C4-2B (cell line): Measurements from ENCODE around the gene UBXN7.

Experiments
- H3K27ac ChIP-seq: fragments of 450-650 bp; 2 replicates; pipeline ENCODE4 v1.5.1; 2017
- ZFX ChIP-seq: fragments of 450-650 bp; IDR thresholded peaks from 2 replicates; pipeline ENCODE4 v1.6.1; 2017
- TF ChIP-seq, protein P1 (sequence below): fragments of 450-650 bp; conservative IDR thresholded peaks from 2 replicates; pipeline ENCODE4 v1.5.1; 2017; ENCODE audit warnings: mild to moderate bottlenecking

The UBXN7 gene

DNA sequence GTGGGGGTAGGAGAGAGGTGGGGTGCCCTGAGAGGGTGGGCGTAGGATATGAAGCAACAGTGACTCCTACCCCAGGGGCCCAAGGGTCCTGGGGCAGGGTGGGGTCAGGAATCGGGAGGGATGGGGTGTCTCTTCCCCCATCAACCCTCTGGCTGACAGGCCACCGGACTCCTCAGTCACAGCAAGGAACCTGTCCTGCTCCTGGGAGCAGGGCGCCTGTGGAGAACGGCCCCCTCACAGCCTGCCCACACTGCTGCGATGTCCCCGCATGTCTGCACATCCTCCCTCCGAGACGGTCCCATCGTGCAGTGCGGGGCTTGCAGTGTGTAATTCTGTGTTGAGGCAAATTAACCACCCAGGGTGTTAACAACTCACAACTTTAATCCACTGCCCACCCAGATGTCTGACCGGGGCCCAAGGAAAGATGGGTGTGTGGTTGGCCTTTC is 96.7 kb downstream of the UBXN7 start:
- TF ChIP-seq ZFX, result no peak
- no peak overlapping the region for H3K27ac ChIP-seq

GRCh38 chr3:196334982-196335381 is 97.2 kb downstream of the UBXN7 start:
- H3K27ac ChIP-seq, result no peak overlapping the region
- no peak for TF ChIP-seq ZFX
- TF ChIP-seq, protein P1, sequence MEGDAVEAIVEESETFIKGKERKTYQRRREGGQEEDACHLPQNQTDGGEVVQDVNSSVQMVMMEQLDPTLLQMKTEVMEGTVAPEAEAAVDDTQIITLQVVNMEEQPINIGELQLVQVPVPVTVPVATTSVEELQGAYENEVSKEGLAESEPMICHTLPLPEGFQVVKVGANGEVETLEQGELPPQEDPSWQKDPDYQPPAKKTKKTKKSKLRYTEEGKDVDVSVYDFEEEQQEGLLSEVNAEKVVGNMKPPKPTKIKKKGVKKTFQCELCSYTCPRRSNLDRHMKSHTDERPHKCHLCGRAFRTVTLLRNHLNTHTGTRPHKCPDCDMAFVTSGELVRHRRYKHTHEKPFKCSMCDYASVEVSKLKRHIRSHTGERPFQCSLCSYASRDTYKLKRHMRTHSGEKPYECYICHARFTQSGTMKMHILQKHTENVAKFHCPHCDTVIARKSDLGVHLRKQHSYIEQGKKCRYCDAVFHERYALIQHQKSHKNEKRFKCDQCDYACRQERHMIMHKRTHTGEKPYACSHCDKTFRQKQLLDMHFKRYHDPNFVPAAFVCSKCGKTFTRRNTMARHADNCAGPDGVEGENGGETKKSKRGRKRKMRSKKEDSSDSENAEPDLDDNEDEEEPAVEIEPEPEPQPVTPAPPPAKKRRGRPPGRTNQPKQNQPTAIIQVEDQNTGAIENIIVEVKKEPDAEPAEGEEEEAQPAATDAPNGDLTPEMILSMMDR, result no peak

DNA sequence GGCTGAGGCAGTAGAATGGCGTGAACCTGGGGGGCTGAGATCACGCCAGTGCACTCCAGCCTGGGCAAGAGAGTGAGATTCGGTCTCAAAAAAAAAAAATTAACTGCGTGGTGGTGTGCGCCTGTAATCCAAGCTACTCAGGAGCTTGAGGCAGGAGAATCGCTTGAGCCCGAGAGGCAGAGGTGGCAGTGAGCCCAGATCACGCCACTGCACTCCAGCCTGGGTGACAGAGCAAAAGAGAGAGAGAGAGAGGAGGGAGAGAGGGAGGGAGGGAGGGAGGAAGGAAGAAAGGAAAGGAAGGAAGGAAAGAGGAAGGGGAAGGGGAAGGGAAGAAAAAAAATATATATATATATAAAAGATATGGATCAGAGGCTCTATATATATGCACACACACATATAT is 100.1 kb downstream of the UBXN7 start:
- H3K27ac ChIP-seq, result no peak overlapping the region
- TF ChIP-seq, protein P1, result no peak
- no peak for TF ChIP-seq ZFX

GRCh38 chr3:196327405-196327804 is 104.8 kb downstream of the UBXN7 start:
- TF ChIP-seq, protein P1, result no peak
- TF ChIP-seq ZFX, result no peak
- H3K27ac ChIP-seq, result no peak overlapping the region

DNA sequence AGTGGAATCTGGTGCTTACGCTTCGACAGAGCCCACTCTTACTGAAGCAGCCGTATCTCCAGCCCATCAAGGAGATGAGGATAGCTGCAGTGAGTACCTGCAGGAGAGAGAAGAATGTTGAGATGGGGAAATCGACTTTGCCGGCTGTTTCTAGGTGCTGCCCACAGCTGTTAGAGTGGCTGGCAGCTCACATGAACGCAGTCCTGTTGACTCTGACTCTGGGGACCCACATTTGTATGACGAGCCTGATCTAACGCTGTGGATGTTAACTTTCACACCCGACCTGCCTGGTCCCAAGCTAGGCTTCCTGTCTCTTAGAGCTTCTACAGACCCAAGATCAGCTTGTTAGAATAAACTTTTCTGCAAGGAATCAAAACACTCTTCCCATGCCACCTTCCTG is 105.3 kb downstream of the UBXN7 start:
- no peak for TF ChIP-seq ZFX
- TF ChIP-seq, protein P1, result no peak

DNA sequence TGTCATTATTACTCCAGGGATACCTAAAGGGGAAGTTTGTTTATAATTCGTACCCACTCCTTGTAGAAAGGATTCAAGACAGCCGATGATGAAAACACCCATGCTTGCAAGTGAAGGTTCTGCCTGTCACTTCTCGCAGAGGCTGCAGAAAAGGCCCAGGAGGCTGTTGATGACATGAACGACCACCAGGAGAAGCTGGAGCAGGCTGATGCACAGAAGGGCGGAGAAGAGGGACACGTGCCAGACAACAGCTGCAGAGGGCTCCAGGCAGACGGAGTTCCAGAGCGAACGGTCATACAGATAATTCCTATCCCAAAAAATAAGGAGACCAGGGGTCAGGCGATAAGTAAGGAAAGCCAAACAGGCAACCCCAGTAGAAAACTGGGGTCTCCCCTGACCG is 108.5 kb downstream of the UBXN7 start:
- no peak overlapping the region for H3K27ac ChIP-seq

More for the DNA sequence above, 105.3 kb downstream of the UBXN7 start:
- H3K27ac ChIP-seq, result no peak overlapping the region

DNA sequence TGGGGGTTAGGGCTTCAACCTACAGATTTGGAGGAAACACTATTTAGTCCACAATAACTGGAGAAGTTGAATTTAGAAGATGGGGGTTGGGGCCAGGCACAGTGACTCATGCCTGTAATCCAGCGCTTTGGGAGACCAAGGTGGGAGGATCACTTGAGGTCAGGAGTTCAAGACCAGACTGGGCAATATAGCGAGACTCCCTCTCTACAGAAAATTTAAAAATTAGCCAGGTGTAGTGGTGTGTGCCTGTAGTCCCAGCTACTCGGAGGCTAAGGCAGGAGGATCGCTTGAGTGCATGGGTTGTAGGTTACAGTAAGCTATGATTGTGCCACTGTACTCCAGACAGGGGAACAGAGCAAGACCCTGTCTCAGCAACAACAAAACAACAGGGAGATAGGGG is 109.2 kb downstream of the UBXN7 start:
- no peak overlapping the region for H3K27ac ChIP-seq
- no peak for TF ChIP-seq ZFX
- TF ChIP-seq, protein P1, result no peak

More for the DNA sequence above, 108.5 kb downstream of the UBXN7 start:
- no peak for TF ChIP-seq ZFX
- TF ChIP-seq, protein P1, result no peak

- no peak overlapping the region for H3K27ac ChIP-seq
- no peak for TF ChIP-seq ZFX
Observed at GRCh38 chr3:196321162-196321561, 111.1 kb downstream of the UBXN7 start.

- no peak overlapping the region for H3K27ac ChIP-seq
- TF ChIP-seq, protein P1, result no peak
- no peak for TF ChIP-seq ZFX
Observed at GRCh38 chr3:196320137-196320536, 112.1 kb downstream of the UBXN7 start.
